BE2C (cell line): ENCODE data around the gene PSTPIP1.

Experiments used
- DNase-seq: peaks from one replicate; pipeline ENCODE4 v3.0.0-alpha.2; 2020
- H3K27me3 ChIP-seq: fragments of 250-450 bp; sonication (Bioruptor Pico); 2 replicates; pipeline ENCODE4 v1.5.1; 2020; ENCODE audit warnings: mild to moderate bottlenecking
- H3K36me3 ChIP-seq: fragments of 250-450 bp; sonication (Bioruptor Pico); 2 replicates; pipeline ENCODE4 v1.5.1; 2020; ENCODE audit warnings: mild to moderate bottlenecking
- H3K4me1 ChIP-seq: fragments of 250-450 bp; sonication (Bioruptor Pico); 2 replicates; pipeline ENCODE4 v1.5.1; 2020
- H3K4me3 ChIP-seq: 2 replicates; pipeline ENCODE4 v1.5.1; 2011; ENCODE audit warnings: low read depth, low read length
- H3K9me3 ChIP-seq: fragments of 250-450 bp; sonication (Bioruptor Pico); 2 replicates; pipeline ENCODE4 v1.5.1; 2020
- TF ChIP-seq, protein P1 (sequence below): IDR thresholded peaks from 2 replicates; pipeline ENCODE4 v1.5.1; 2012; ENCODE audit warnings: mild to moderate bottlenecking, low read depth, low read length

The PSTPIP1 gene

GRCh38 chr15:77064539-77065308 lies 69.8 kb downstream of the PSTPIP1 start:
- TF ChIP-seq, protein P1, sequence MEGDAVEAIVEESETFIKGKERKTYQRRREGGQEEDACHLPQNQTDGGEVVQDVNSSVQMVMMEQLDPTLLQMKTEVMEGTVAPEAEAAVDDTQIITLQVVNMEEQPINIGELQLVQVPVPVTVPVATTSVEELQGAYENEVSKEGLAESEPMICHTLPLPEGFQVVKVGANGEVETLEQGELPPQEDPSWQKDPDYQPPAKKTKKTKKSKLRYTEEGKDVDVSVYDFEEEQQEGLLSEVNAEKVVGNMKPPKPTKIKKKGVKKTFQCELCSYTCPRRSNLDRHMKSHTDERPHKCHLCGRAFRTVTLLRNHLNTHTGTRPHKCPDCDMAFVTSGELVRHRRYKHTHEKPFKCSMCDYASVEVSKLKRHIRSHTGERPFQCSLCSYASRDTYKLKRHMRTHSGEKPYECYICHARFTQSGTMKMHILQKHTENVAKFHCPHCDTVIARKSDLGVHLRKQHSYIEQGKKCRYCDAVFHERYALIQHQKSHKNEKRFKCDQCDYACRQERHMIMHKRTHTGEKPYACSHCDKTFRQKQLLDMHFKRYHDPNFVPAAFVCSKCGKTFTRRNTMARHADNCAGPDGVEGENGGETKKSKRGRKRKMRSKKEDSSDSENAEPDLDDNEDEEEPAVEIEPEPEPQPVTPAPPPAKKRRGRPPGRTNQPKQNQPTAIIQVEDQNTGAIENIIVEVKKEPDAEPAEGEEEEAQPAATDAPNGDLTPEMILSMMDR, result no peak
- no peaks in the 10 kb centered on the region for H3K27me3 ChIP-seq
- no peak overlapping the region for H3K4me3 ChIP-seq
- no peaks in the 10 kb centered on the region for H3K9me3 ChIP-seq
- no peak for DNase-seq
- H3K36me3 ChIP-seq, result peaks cover 31% of the 10 kb centered on the region
- peaks cover 13% of the 10 kb centered on the region for H3K4me1 ChIP-seq

- peaks cover 8% of the 10 kb centered on the region for H3K4me1 ChIP-seq
- H3K27me3 ChIP-seq, result no peaks in the 10 kb centered on the region
- no peak overlapping the region for H3K4me3 ChIP-seq
- TF ChIP-seq, protein P1, result no peak
- peaks cover 37% of the 10 kb centered on the region for H3K36me3 ChIP-seq
- no peaks in the 10 kb centered on the region for H3K9me3 ChIP-seq
- DNase-seq, result no peak
Observed at GRCh38 chr15:77066971-77067690, 72.2 kb downstream of the PSTPIP1 start.

DNA sequence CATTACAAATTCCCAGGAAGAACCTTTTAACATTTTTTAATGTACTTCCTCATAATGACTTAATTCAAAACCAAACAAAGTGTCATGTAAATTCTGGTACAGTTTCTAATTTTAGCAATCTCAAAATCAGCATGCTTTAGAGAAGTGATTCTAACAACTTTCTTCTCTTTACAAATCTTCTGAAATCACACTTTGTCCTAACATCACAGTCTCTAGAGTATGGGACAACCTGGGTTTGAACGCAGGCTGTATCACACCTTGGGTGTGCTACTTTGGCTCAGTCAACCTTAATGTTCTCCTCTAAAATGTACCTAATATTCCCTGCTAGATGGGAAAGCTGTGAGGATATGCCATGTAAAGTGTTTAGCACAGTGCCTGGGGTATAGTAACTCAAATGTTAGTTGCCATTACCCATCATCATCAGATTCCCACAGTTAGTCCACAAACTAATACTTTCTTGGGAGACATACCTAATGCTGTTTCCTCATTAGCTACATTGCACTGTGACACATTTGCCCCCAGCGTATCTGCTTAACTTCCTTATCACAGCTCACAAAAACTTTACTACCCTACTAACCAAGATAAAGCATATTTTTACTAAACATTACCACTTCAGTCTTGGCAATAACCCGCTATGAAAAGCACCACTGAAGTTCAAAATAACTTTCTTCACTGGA lies 72.9 kb downstream of the PSTPIP1 start:
- H3K4me3 ChIP-seq, result no peak overlapping the region
- no peaks in the 10 kb centered on the region for H3K27me3 ChIP-seq
- DNase-seq, result no peak
- TF ChIP-seq, protein P1, result no peak
- H3K36me3 ChIP-seq, result peaks cover 37% of the 10 kb centered on the region
- peaks cover 8% of the 10 kb centered on the region; the same call in 1 of the 2 replicates for H3K4me1 ChIP-seq
- H3K9me3 ChIP-seq, result no peaks in the 10 kb centered on the region

- Histone ChIP-seq H3K36me3 (peaks cover 35% of the 10 kb centered on the region), H3K9me3 (no peaks in the 10 kb centered on the region), H3K27me3 (no peaks in the 10 kb centered on the region), H3K4me3 (no peak overlapping the region), H3K4me1 (peaks cover 8% of the 10 kb centered on the region; the same call in 1 of the 2 replicates)
- no peak for DNase-seq
- TF ChIP-seq, protein P1, result no peak
Observed at GRCh38 chr15:77068633-77069032, 73.7 kb downstream of the PSTPIP1 start.

- DNase-seq, result no peak
Observed at GRCh38 chr15:77069521-77070121, 74.7 kb downstream of the PSTPIP1 start.

More at GRCh38 chr15:77069521-77070121, 74.7 kb downstream of the PSTPIP1 start:
- TF ChIP-seq, protein P1, result no peak
- H3K9me3 ChIP-seq, result no peaks in the 10 kb centered on the region
- no peaks in the 10 kb centered on the region for H3K27me3 ChIP-seq
- peaks cover 8% of the 10 kb centered on the region; the same call in 1 of the 2 replicates for H3K4me1 ChIP-seq
- peak overlapping the region; percentile 72 for H3K4me3 ChIP-seq
- H3K36me3 ChIP-seq, result peaks cover 32% of the 10 kb centered on the region
